CD8-positive, alpha-beta memory T cell (primary cell): ENCODE data around the gene AHI1. TPM values are rescaled to one million over a fixed set of nuclear protein-coding genes. Genes with fewer than 3 reads are reported as not detected.

ENCODE experiments used
- CTCF ChIA-PET: fragments of 350-600 bp; sonication (Branson Sonifier 250); formaldehyde crosslinking; loops from one replicate; lab custom pipeline; 2021; ENCODE audit warnings: antibody characterized with exemption; lab: Charles Lee
- POLR2A ChIA-PET: fragments of 350-600 bp; sonication (Branson Sonifier 250); formaldehyde crosslinking; loops from one replicate; lab custom pipeline; 2021; ENCODE audit warnings: antibody characterized with exemption; lab: Charles Lee
- DNase-seq, 5 donors: peaks; one replicate each; pipeline versions ENCODE4 v3.0.0 to v3.0.0-alpha.2; 2020 to 2022; ENCODE audit warnings: mixed read lengths in 1 of 5
- H3K27ac ChIP-seq: one replicate; pipeline ENCODE4 v1.7.0; 2013; ENCODE audit warnings: low read depth, mild to moderate bottlenecking, low read length, moderate library complexity
- H3K27me3 ChIP-seq: 2 replicates; pipeline ENCODE4 v1.7.0; 2013; ENCODE audit warnings: low read length, mild to moderate bottlenecking; ENCODE audit not compliant: insufficient read depth, poor library complexity, severe bottlenecking
- H3K36me3 ChIP-seq: 2 replicates; pipeline ENCODE4 v1.7.0; 2013; ENCODE audit warnings: mild to moderate bottlenecking, low read length, moderate library complexity; ENCODE audit not compliant: insufficient read depth
- H3K4me1 ChIP-seq: 2 replicates; pipeline ENCODE4 v1.7.0; 2013; ENCODE audit warnings: mild to moderate bottlenecking, low read length, moderate library complexity; ENCODE audit not compliant: insufficient read depth
- H3K4me3 ChIP-seq: 2 replicates; pipeline ENCODE4 v1.7.0; 2013; ENCODE audit warnings: mild to moderate bottlenecking, low read length
- H3K9me3 ChIP-seq: 2 replicates; pipeline ENCODE4 v1.7.0; 2013; ENCODE audit warnings: mild to moderate bottlenecking, low read length
- H3K27ac Mint-ChIP-seq, 8 donors: one replicate each; pipeline ENCODE4 v1.8.0; 2020 to 2021; ENCODE audit warnings: mixed read lengths in 8 of 8, mild to moderate bottlenecking in 6 of 8, inconsistent platforms in 3 of 8, moderate library complexity in 3 of 8
- H3K27me3 Mint-ChIP-seq, 2 donors: one replicate each; pipeline ENCODE4 v1.8.0; 2020 to 2021; ENCODE audit warnings: mixed read lengths in 2 of 2, mild to moderate bottlenecking in 1 of 2, moderate library complexity in 1 of 2
- H3K36me3 Mint-ChIP-seq, 3 donors: one replicate each; pipeline ENCODE4 v1.8.0; 2020 to 2021; ENCODE audit warnings: mixed read lengths in 3 of 3, inconsistent platforms in 1 of 3, mild to moderate bottlenecking in 1 of 3
- H3K4me1 Mint-ChIP-seq, 3 donors: one replicate each; pipeline ENCODE4 v1.8.0; 2020 to 2021; ENCODE audit warnings: mixed read lengths in 3 of 3, inconsistent platforms in 1 of 3, mild to moderate bottlenecking in 1 of 3
- H3K4me3 Mint-ChIP-seq, 7 donors: one replicate each; pipeline ENCODE4 v1.8.0; 2020 to 2021; ENCODE audit warnings: mixed read lengths in 7 of 7, mild to moderate bottlenecking in 6 of 7, moderate library complexity in 4 of 7, inconsistent platforms in 2 of 7
- H3K9me3 Mint-ChIP-seq, 5 donors: one replicate each; pipeline ENCODE4 v1.8.0; 2020 to 2022; ENCODE audit warnings: mixed read lengths in 5 of 5, mild to moderate bottlenecking in 3 of 5, moderate library complexity in 2 of 5, inconsistent platforms in 1 of 5
- polyA plus RNA-seq: library from polyadenylated mRNA; unstranded; fragments of 300-500 nt; fragmentation: Illumina TruSeq; gene quantifications from one replicate; pipeline ENCODE4 v1.2.3, GENCODE V29; 2021
- total RNA-seq, 2 experiments: library from RNA; stranded (reverse); gene quantifications; one replicate each; pipeline ENCODE4 v1.2.3, GENCODE V29; 2021

The AHI1 gene
- total and polyA plus RNA-seq, 3 experiments from 2014 or later: 3.6 to 41.2 (median 41.1) TPM

- no peak overlapping the region for H3K4me3 ChIP-seq
- H3K36me3 ChIP-seq: no peaks in the 10 kb centered on the region
- H3K27ac ChIP-seq: no peak overlapping the region
- no peaks in the 10 kb centered on the region for H3K27me3 Mint-ChIP-seq
- no peak for DNase-seq
- POLR2A ChIA-PET: interaction anchor here (0.7 kb wide), 1 partner anchor 49 kb away, joined by 4 read pairs; no protein-coding TSS in a partner anchor
- H3K9me3 Mint-ChIP-seq: no peaks in the 10 kb centered on the region
- H3K4me1 ChIP-seq: no peaks in the 10 kb centered on the region
- H3K4me3 Mint-ChIP-seq: no peak overlapping the region
- H3K36me3 Mint-ChIP-seq: peaks cover 0 to 8% (median 6%) of the 10 kb centered on the region in 3 donors
- CTCF ChIA-PET: no interaction called here
- no peaks in the 10 kb centered on the region for H3K4me1 Mint-ChIP-seq
- H3K27me3 ChIP-seq: no peaks in the 10 kb centered on the region
- no peaks in the 10 kb centered on the region for H3K9me3 ChIP-seq
- no peak overlapping the region for H3K27ac Mint-ChIP-seq
Measured at GRCh38 chr6:135418040-135418760, 79.3 kb downstream of the AHI1 start.

GRCh38 chr6:135412761-135413160 is 84.8 kb downstream of the AHI1 start:
- CTCF ChIA-PET: no interaction called here
- Mint-ChIP-seq H3K4me3 (no peak overlapping the region), H3K36me3 (peaks cover 0 to 13% (median 9%) of the 10 kb centered on the region in 3 donors), H3K4me1 (no peaks in the 10 kb centered on the region), H3K27me3 (no peaks in the 10 kb centered on the region), H3K27ac (peak overlapping the region in 1 of 8 donors; percentile 32), H3K9me3 (no peaks in the 10 kb centered on the region)
- DNase-seq: no peak
- no peak overlapping the region for H3K27ac ChIP-seq
- POLR2A ChIA-PET: no interaction called here
- no peaks in the 10 kb centered on the region for H3K36me3 ChIP-seq
- H3K4me3 ChIP-seq: no peak overlapping the region
- H3K4me1 ChIP-seq: no peaks in the 10 kb centered on the region
- H3K9me3 ChIP-seq: no peaks in the 10 kb centered on the region
- no peaks in the 10 kb centered on the region for H3K27me3 ChIP-seq

GRCh38 chr6:135411849-135412248 is 85.7 kb downstream of the AHI1 start:
- H3K27me3 ChIP-seq: no peaks in the 10 kb centered on the region
- no peaks in the 10 kb centered on the region for H3K36me3 ChIP-seq
- H3K27ac Mint-ChIP-seq: no peak overlapping the region
- no peak for DNase-seq
- CTCF ChIA-PET: no interaction called here
- H3K27ac ChIP-seq: no peak overlapping the region
- no peak overlapping the region for H3K4me3 Mint-ChIP-seq
- no peaks in the 10 kb centered on the region for H3K27me3 Mint-ChIP-seq
- POLR2A ChIA-PET: no interaction called here
- no peaks in the 10 kb centered on the region for H3K4me1 ChIP-seq
- H3K9me3 ChIP-seq: no peaks in the 10 kb centered on the region
- no peak overlapping the region for H3K4me3 ChIP-seq
- H3K9me3 Mint-ChIP-seq: no peaks in the 10 kb centered on the region
- no peaks in the 10 kb centered on the region for H3K4me1 Mint-ChIP-seq
- peaks cover 0 to 13% (median 9%) of the 10 kb centered on the region in 3 donors for H3K36me3 Mint-ChIP-seq

- Histone ChIP-seq H3K4me1 (no peaks in the 10 kb centered on the region), H3K4me3 (no peak overlapping the region), H3K27me3 (no peaks in the 10 kb centered on the region), H3K9me3 (no peaks in the 10 kb centered on the region), H3K27ac (no peak overlapping the region), H3K36me3 (no peaks in the 10 kb centered on the region)
- no peaks in the 10 kb centered on the region for H3K4me1 Mint-ChIP-seq
- no peaks in the 10 kb centered on the region for H3K27me3 Mint-ChIP-seq
- H3K9me3 Mint-ChIP-seq: no peaks in the 10 kb centered on the region
- H3K36me3 Mint-ChIP-seq: peaks cover 0 to 15% (median 9%) of the 10 kb centered on the region in 3 donors
- POLR2A ChIA-PET: no interaction called here
- no peak overlapping the region for H3K27ac Mint-ChIP-seq
- CTCF ChIA-PET: no interaction called here
- DNase-seq: no peak
- no peak overlapping the region for H3K4me3 Mint-ChIP-seq
Measured at GRCh38 chr6:135411339-135411738, 86.2 kb downstream of the AHI1 start.

DNA sequence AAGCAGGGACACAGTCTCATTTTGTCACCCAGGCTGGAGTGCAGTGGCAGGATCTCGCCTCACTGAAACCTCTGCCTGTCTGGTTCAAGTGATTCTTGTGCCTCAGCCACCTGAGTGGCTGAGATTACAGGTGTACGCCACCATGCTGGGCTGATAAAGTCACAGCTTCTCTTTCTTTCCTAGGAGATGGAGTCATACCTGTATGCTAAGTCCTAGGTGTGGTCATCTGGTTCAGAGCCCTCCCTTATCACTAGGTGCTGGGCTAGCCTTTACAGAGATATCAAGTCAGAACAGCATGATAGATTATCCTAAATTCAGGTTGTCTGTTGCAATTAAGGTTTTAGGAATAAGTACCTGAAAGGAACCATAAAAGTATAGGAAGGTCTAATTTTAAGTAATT is 86.7 kb downstream of the AHI1 start:
- CTCF ChIA-PET: no interaction called here

GRCh38 chr6:135403584-135403983 is 94.0 kb downstream of the AHI1 start:
- H3K4me1 Mint-ChIP-seq: no peaks in the 10 kb centered on the region
- Histone ChIP-seq H3K27ac (no peak overlapping the region), H3K4me1 (no peaks in the 10 kb centered on the region), H3K4me3 (no peak overlapping the region), H3K27me3 (no peaks in the 10 kb centered on the region), H3K36me3 (no peaks in the 10 kb centered on the region), H3K9me3 (no peaks in the 10 kb centered on the region)
- no peaks in the 10 kb centered on the region for H3K27me3 Mint-ChIP-seq
- ChIA-PET CTCF (no interaction called here), POLR2A (interaction anchor here (0.7 kb wide), 1 partner anchor 464 kb away, joined by 3 read pairs; no protein-coding TSS in a partner anchor)
- no peak overlapping the region for H3K4me3 Mint-ChIP-seq
- no peaks in the 10 kb centered on the region for H3K9me3 Mint-ChIP-seq
- H3K27ac Mint-ChIP-seq: peak overlapping the region in 1 of 8 donors; percentile 48
- peaks cover 0 to 28% (median 10%) of the 10 kb centered on the region in 3 donors for H3K36me3 Mint-ChIP-seq
- no peak for DNase-seq

More for the DNA sequence above, 86.7 kb downstream of the AHI1 start:
- POLR2A ChIA-PET: no interaction called here
- DNase-seq: no peak
- no peaks in the 10 kb centered on the region for H3K9me3 ChIP-seq
- no peaks in the 10 kb centered on the region for H3K4me1 ChIP-seq
- no peak overlapping the region for H3K4me3 ChIP-seq
- Mint-ChIP-seq H3K4me1 (no peaks in the 10 kb centered on the region), H3K36me3 (peaks cover 0 to 16% (median 9%) of the 10 kb centered on the region in 3 donors), H3K27me3 (no peaks in the 10 kb centered on the region), H3K27ac (no peak overlapping the region), H3K4me3 (no peak overlapping the region), H3K9me3 (no peaks in the 10 kb centered on the region)
- H3K36me3 ChIP-seq: no peaks in the 10 kb centered on the region
- H3K27me3 ChIP-seq: no peaks in the 10 kb centered on the region
- no peak overlapping the region for H3K27ac ChIP-seq

- POLR2A ChIA-PET: no interaction called here
- H3K27ac Mint-ChIP-seq: no peak overlapping the region
Measured at GRCh38 chr6:135402311-135402710, 95.2 kb downstream of the AHI1 start.

GRCh38 chr6:135397172-135397952 is 100.2 kb downstream of the AHI1 start:
- ChIA-PET CTCF (no interaction called here), POLR2A (no interaction called here)
- no peak for DNase-seq

More at GRCh38 chr6:135402311-135402710, 95.2 kb downstream of the AHI1 start:
- no peaks in the 10 kb centered on the region for H3K4me1 ChIP-seq
- H3K36me3 ChIP-seq: no peaks in the 10 kb centered on the region
- H3K9me3 ChIP-seq: no peaks in the 10 kb centered on the region
- no peak overlapping the region for H3K27ac ChIP-seq
- Mint-ChIP-seq H3K9me3 (no peaks in the 10 kb centered on the region), H3K36me3 (peaks cover 0 to 26% (median 10%) of the 10 kb centered on the region in 3 donors), H3K4me3 (no peak overlapping the region), H3K4me1 (no peaks in the 10 kb centered on the region), H3K27me3 (no peaks in the 10 kb centered on the region)
- H3K4me3 ChIP-seq: no peak overlapping the region
- CTCF ChIA-PET: no interaction called here
- no peaks in the 10 kb centered on the region for H3K27me3 ChIP-seq
- no peak for DNase-seq

More at GRCh38 chr6:135397172-135397952, 100.2 kb downstream of the AHI1 start:
- H3K4me1 ChIP-seq: no peaks in the 10 kb centered on the region
- H3K27me3 ChIP-seq: no peaks in the 10 kb centered on the region
- H3K36me3 ChIP-seq: no peaks in the 10 kb centered on the region
- no peaks in the 10 kb centered on the region for H3K4me1 Mint-ChIP-seq
- no peak overlapping the region for H3K4me3 Mint-ChIP-seq
- H3K27ac Mint-ChIP-seq: no peak overlapping the region
- H3K36me3 Mint-ChIP-seq: peaks cover 0 to 6% (median 6%) of the 10 kb centered on the region in 3 donors
- no peak overlapping the region for H3K27ac ChIP-seq
- H3K9me3 ChIP-seq: no peaks in the 10 kb centered on the region
- H3K27me3 Mint-ChIP-seq: no peaks in the 10 kb centered on the region
- no peak overlapping the region for H3K4me3 ChIP-seq
- H3K9me3 Mint-ChIP-seq: no peaks in the 10 kb centered on the region
